ENCODE data around the gene PKD2L1.
"Not testable (repeated sequence)": the region's sequence is repeated elsewhere in the genome, so short reads cannot be mapped to it uniquely, and the experiment has no call there.

DNA sequence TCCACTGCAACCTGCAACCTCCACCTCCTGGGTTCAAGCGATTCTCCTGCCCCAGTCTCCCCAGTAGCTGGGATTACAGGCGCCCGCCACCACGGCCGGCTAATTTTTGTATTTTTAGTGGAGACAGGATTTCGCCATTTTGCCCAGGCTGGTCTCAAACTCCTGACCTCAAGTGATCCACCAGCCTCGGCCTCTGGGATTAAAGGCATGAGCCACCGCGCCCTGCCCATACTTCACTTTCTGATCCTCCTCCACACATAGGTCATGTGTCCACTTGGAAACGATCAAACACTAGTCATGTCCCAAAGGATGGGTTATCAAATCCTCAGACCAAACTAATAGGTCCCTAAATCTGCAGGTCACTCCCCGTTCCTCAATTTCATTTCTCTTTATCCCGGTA lies 44.7 kb downstream of the PKD2L1 start:
- TF ChIP-seq, protein P1, sequence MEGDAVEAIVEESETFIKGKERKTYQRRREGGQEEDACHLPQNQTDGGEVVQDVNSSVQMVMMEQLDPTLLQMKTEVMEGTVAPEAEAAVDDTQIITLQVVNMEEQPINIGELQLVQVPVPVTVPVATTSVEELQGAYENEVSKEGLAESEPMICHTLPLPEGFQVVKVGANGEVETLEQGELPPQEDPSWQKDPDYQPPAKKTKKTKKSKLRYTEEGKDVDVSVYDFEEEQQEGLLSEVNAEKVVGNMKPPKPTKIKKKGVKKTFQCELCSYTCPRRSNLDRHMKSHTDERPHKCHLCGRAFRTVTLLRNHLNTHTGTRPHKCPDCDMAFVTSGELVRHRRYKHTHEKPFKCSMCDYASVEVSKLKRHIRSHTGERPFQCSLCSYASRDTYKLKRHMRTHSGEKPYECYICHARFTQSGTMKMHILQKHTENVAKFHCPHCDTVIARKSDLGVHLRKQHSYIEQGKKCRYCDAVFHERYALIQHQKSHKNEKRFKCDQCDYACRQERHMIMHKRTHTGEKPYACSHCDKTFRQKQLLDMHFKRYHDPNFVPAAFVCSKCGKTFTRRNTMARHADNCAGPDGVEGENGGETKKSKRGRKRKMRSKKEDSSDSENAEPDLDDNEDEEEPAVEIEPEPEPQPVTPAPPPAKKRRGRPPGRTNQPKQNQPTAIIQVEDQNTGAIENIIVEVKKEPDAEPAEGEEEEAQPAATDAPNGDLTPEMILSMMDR (IDR thresholded peaks at IDR 0.05), result not testable (repeated sequence)
- not testable (repeated sequence) for TF ChIP-seq POLR2A (IDR thresholded peaks at IDR 0.05)
